NCI-H82 (cell line): ENCODE measurements around the gene EZH2.

Experiments
- DNase-seq: peaks from one replicate; lab custom pipeline; 2025; lab: John Stamatoyannopoulos, UW

Gene EZH2

GRCh38 chr7:148856891-148857290 lies 27.2 kb downstream of the EZH2 start:
- no peak for DNase-seq

GRCh38 chr7:148856578-148856881 lies 27.6 kb downstream of the EZH2 start:
- no peak for DNase-seq

- DNase-seq, result peak; percentile 41
Observed at GRCh38 chr7:148854983-148855382, 29.1 kb downstream of the EZH2 start.

- DNase-seq, result no peak
Observed at GRCh38 chr7:148852272-148852671, 31.8 kb downstream of the EZH2 start.

- DNase-seq, result no peak
Observed at GRCh38 chr7:148850564-148850963, 33.5 kb downstream of the EZH2 start.

- DNase-seq, result peak; percentile 88
Observed at GRCh38 chr7:148849393-148850098, 34.5 kb downstream of the EZH2 start.

GRCh38 chr7:148847815-148848734 lies 36.0 kb downstream of the EZH2 start:
- DNase-seq, result peak; percentile 66

- DNase-seq, result no peak
Observed at GRCh38 chr7:148838905-148839304, 45.2 kb downstream of the EZH2 start.

GRCh38 chr7:148835854-148836253 lies 48.2 kb downstream of the EZH2 start:
- no peak for DNase-seq

- peak; percentile 45 for DNase-seq
Observed at GRCh38 chr7:148834605-148835004, 49.5 kb downstream of the EZH2 start.

- DNase-seq, result no peak
Observed at GRCh38 chr7:148831782-148832181, 52.3 kb downstream of the EZH2 start.

GRCh38 chr7:148830897-148831692 lies 53.0 kb downstream of the EZH2 start:
- no peak for DNase-seq

GRCh38 chr7:148828965-148829364 lies 55.1 kb downstream of the EZH2 start:
- DNase-seq, result no peak

GRCh38 chr7:148825338-148825737 lies 58.8 kb downstream of the EZH2 start:
- no peak for DNase-seq

- no peak for DNase-seq
Observed at GRCh38 chr7:148824864-148825263, 59.2 kb downstream of the EZH2 start.

GRCh38 chr7:148821422-148821821 lies 62.7 kb downstream of the EZH2 start:
- no peak for DNase-seq

GRCh38 chr7:148819697-148820360 lies 64.3 kb downstream of the EZH2 start:
- DNase-seq, result no peak

GRCh38 chr7:148815612-148816011 lies 68.5 kb downstream of the EZH2 start:
- DNase-seq, result no peak

- DNase-seq, result peak; percentile 12
Observed at GRCh38 chr7:148814922-148815559, 69.0 kb downstream of the EZH2 start.

GRCh38 chr7:148813890-148814289 lies 70.2 kb downstream of the EZH2 start:
- no peak for DNase-seq

GRCh38 chr7:148811892-148812291 lies 72.2 kb downstream of the EZH2 start:
- DNase-seq, result no peak

GRCh38 chr7:148809856-148810255 lies 74.2 kb downstream of the EZH2 start:
- peak; percentile 16 for DNase-seq
